HG03575 (cell line): ENCODE measurements around the gene PNO1.
A peak's percentile ranks its signal among the peaks of the same experiment; 100 is the strongest.
"Not testable (repeated sequence)": the region's sequence is repeated elsewhere in the genome, so short reads cannot be mapped to it uniquely, and the experiment has no call there.

Experiments used
- ATAC-seq: cut with Tn5 transposase; IDR thresholded peaks from one replicate; pipeline ENCODE4 v1.9.1; 2021; ENCODE audit not compliant: unreplicated experiment, insufficient number of reproducible peaks, low FRiP score; ENCODE audit errors: extremely low read depth

PNO1 gene

GRCh38 chr2:68157402-68158133 is at the start of gene PNO1:
TSS of gene PNO1 (plus strand) at chr2:68157888. CDS start at chr2:68157935, 47 bp downstream.
- ATAC-seq, result peak; percentile 59

GRCh38 chr2:68108120-68108519 is 49.6 kb upstream of the PNO1 start:
- no peak for ATAC-seq

GRCh38 chr2:68110102-68110501 is 47.6 kb upstream of the PNO1 start:
- ATAC-seq, result no peak

- ATAC-seq, result no peak
Observed at GRCh38 chr2:68115965-68116364, 41.7 kb upstream of the PNO1 start.

GRCh38 chr2:68117922-68118321 is 39.8 kb upstream of the PNO1 start:
- ATAC-seq, result not testable (repeated sequence)

- ATAC-seq, result no peak
Observed at GRCh38 chr2:68118816-68119215, 38.9 kb upstream of the PNO1 start.

- no peak for ATAC-seq
Observed at GRCh38 chr2:68119504-68119903, 38.2 kb upstream of the PNO1 start.

GRCh38 chr2:68121873-68122679 is 35.6 kb upstream of the PNO1 start:
- no peak for ATAC-seq

- ATAC-seq, result no peak
Observed at GRCh38 chr2:68122680-68122964, 35.1 kb upstream of the PNO1 start.

- no peak for ATAC-seq
Observed at GRCh38 chr2:68124321-68124720, 33.4 kb upstream of the PNO1 start.

GRCh38 chr2:68125821-68126220 is 31.9 kb upstream of the PNO1 start:
- ATAC-seq, result no peak

GRCh38 chr2:68126561-68126960 is 31.1 kb upstream of the PNO1 start:
- no peak for ATAC-seq

- peak; percentile 79 for ATAC-seq
Observed at GRCh38 chr2:68127358-68128242, 30.1 kb upstream of the PNO1 start.

GRCh38 chr2:68134120-68134519 is 23.6 kb upstream of the PNO1 start:
- ATAC-seq, result no peak

- ATAC-seq, result no peak
Observed at GRCh38 chr2:68134554-68134953, 23.1 kb upstream of the PNO1 start.

- no peak for ATAC-seq
Observed at GRCh38 chr2:68135448-68136320, 22.0 kb upstream of the PNO1 start.

GRCh38 chr2:68141875-68142274 is 15.8 kb upstream of the PNO1 start:
- ATAC-seq, result no peak

GRCh38 chr2:68151037-68151436 is 6.7 kb upstream of the PNO1 start:
- no peak for ATAC-seq
